HepG2 (cell line): ENCODE results near the gene PEAK3. TPM values are rescaled to one million over a fixed set of nuclear protein-coding genes. Genes with fewer than 3 reads are reported as not detected.

Source experiments
- MAFG ChIP-seq: sonication (generic); formaldehyde crosslinking; IDR thresholded peaks from 2 replicates; pipeline ENCODE4 v1.5.1; 2020; ENCODE audit warnings: mild to moderate bottlenecking, missing genetic modification reagents
- MATR3 ChIP-seq: sonication (generic); formaldehyde crosslinking; IDR thresholded peaks from 2 replicates; pipeline ENCODE4 v1.4.0; 2020; ENCODE audit warnings: missing genetic modification reagents
- MTF1 ChIP-seq: sonication (generic); formaldehyde crosslinking; IDR thresholded peaks from 2 replicates; pipeline ENCODE4 v1.5.0; 2020; ENCODE audit warnings: missing genetic modification reagents
- SATB2 ChIP-seq: sonication (generic); formaldehyde crosslinking; IDR thresholded peaks from 2 replicates; pipeline ENCODE4 v1.5.0; 2020; ENCODE audit warnings: missing genetic modification reagents
- SP2 ChIP-seq: sonication (generic); formaldehyde crosslinking; IDR thresholded peaks from 2 replicates; pipeline ENCODE4 v1.5.1; 2020; ENCODE audit warnings: mild to moderate bottlenecking, missing genetic modification reagents
- TGIF2 ChIP-seq: IDR thresholded peaks from 2 replicates; pipeline ENCODE4 v1.6.1; 2016; ENCODE audit warnings: control low read depth, missing compliant biosample characterization
- ZNF224 ChIP-seq: sonication (generic); formaldehyde crosslinking; IDR thresholded peaks from 2 replicates; pipeline ENCODE4 v1.5.0; 2020; ENCODE audit warnings: mild to moderate bottlenecking, missing genetic modification reagents
- ZNF33A ChIP-seq: sonication (generic); formaldehyde crosslinking; IDR thresholded peaks from 2 replicates; pipeline ENCODE4 v1.5.1; 2020; ENCODE audit warnings: missing genetic modification reagents, mild to moderate bottlenecking, moderate library complexity, borderline replicate concordance
- ZNF570 ChIP-seq: sonication (generic); formaldehyde crosslinking; IDR thresholded peaks from 2 replicates; pipeline ENCODE4 v1.4.0; 2020; ENCODE audit warnings: mild to moderate bottlenecking, missing genetic modification reagents, borderline replicate concordance
- polyA plus RNA-seq, 8 experiments: library from polyadenylated mRNA; depleted of rRNA in 3 of 8; stranded (reverse) in 7 of 8; unstranded in 1 of 8; fragments of >200 nt; fragmentation: Illumina TruSeq in 4 of 8; extraction: Trizol in 4 of 8; gene quantifications; 2 replicates each; pipeline versions ENCODE4 v1.2.1 to v1.2.3, GENCODE V29; 2011 to 2016; ENCODE audit warnings: low read depth in 4 of 8, missing spikeins in 1 of 8, mixed read lengths in 1 of 8; ENCODE audit not compliant: insufficient read depth in 1 of 8
- total RNA-seq, 5 experiments: library from RNA; depleted of rRNA; stranded (reverse); fragments of >200 nt; fragmentation: Illumina TruSeq; extraction: Trizol; gene quantifications; 2 replicates each; pipeline ENCODE4 v1.2.3, GENCODE V29; 2016; ENCODE audit warnings: low read depth in 1 of 5
- TF ChIP-seq, protein P1 (sequence below): sonication (generic); formaldehyde crosslinking; conservative IDR thresholded peaks from 2 replicates; pipeline ENCODE4 v1.4.0; 2020; ENCODE audit warnings: mild to moderate bottlenecking, missing genetic modification reagents, moderate library complexity
- TF ChIP-seq, protein P2 (sequence below): sonication (generic); formaldehyde crosslinking; conservative IDR thresholded peaks from 2 replicates; pipeline ENCODE4 v1.8.0; 2022; ENCODE audit warnings: low read depth, missing genetic modification reagents
- TF ChIP-seq, protein P3 (sequence below), 2 experiments: sonication (generic) in 1 of 2; formaldehyde crosslinking in 1 of 2; IDR thresholded peaks; 2 replicates each; pipeline versions ENCODE4 v1.4.0 to v1.6.1; 2016 to 2020; ENCODE audit warnings: borderline replicate concordance in 1 of 2, low read depth in 1 of 2, mild to moderate bottlenecking in 1 of 2, missing genetic modification reagents in 1 of 2
- TF ChIP-seq, protein P4 (sequence below): sonication (generic); formaldehyde crosslinking; IDR thresholded peaks from 2 replicates; pipeline ENCODE4 v1.5.0; 2020; ENCODE audit warnings: missing genetic modification reagents
- TF ChIP-seq, protein P5 (sequence below): sonication (generic); formaldehyde crosslinking; conservative IDR thresholded peaks from 2 replicates; pipeline ENCODE4 v1.4.0; 2020; ENCODE audit warnings: missing genetic modification reagents

Gene PEAK3
- total and polyA plus RNA-seq, 2 of the 13 experiments (the other 11 are each of a cell fraction or from before 2014, with no cell fraction given) = not detected

DNA sequence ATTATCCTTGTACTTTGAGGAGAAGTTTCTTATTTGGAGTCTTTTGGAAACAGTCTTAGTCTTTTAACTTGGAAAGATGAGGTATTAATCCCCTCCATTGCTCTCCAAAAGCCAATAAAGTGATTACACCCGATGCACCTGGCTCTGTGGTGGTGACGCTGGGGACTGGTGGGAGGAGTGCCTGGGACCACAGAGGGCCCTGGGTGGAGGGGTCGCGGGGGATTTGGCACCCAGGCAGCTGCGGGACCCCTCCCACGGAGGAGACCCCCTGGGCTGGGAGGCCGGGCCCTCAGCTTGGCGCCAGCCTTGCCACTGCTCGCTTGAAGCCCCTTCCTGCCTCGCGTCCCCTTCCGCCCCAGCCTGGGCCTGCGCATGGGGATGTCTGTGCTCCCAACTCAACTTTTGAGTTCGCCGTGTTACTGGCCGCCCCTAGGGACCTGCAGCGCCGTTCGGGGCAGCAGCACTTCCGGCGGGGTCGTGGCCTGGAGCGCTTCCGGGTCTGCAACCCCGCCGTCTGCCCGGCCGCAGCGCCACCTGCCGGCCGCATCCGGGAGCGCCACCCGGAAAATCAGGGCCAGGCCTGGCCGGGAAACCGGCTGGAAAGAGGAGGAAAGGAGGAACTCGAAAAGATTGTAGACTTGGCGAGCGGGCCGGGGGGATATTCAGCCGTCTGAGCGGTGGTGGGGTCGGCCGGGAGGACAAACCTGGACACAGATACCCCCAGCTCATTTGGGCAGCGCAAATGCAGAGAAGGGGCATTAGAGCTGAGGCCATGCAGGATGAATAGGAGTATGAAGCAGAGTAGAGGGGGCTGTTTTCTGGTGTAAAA lies 8.4 kb downstream of the PEAK3 start (continued):
- TF ChIP-seq, protein P1, sequence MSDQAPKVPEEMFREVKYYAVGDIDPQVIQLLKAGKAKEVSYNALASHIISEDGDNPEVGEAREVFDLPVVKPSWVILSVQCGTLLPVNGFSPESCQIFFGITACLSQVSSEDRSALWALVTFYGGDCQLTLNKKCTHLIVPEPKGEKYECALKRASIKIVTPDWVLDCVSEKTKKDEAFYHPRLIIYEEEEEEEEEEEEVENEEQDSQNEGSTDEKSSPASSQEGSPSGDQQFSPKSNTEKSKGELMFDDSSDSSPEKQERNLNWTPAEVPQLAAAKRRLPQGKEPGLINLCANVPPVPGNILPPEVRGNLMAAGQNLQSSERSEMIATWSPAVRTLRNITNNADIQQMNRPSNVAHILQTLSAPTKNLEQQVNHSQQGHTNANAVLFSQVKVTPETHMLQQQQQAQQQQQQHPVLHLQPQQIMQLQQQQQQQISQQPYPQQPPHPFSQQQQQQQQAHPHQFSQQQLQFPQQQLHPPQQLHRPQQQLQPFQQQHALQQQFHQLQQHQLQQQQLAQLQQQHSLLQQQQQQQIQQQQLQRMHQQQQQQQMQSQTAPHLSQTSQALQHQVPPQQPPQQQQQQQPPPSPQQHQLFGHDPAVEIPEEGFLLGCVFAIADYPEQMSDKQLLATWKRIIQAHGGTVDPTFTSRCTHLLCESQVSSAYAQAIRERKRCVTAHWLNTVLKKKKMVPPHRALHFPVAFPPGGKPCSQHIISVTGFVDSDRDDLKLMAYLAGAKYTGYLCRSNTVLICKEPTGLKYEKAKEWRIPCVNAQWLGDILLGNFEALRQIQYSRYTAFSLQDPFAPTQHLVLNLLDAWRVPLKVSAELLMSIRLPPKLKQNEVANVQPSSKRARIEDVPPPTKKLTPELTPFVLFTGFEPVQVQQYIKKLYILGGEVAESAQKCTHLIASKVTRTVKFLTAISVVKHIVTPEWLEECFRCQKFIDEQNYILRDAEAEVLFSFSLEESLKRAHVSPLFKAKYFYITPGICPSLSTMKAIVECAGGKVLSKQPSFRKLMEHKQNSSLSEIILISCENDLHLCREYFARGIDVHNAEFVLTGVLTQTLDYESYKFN = peak; percentile 31
- TF ChIP-seq, protein P2, sequence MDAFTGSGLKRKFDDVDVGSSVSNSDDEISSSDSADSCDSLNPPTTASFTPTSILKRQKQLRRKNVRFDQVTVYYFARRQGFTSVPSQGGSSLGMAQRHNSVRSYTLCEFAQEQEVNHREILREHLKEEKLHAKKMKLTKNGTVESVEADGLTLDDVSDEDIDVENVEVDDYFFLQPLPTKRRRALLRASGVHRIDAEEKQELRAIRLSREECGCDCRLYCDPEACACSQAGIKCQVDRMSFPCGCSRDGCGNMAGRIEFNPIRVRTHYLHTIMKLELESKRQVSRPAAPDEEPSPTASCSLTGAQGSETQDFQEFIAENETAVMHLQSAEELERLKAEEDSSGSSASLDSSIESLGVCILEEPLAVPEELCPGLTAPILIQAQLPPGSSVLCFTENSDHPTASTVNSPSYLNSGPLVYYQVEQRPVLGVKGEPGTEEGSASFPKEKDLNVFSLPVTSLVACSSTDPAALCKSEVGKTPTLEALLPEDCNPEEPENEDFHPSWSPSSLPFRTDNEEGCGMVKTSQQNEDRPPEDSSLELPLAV = no peak
- TF ChIP-seq ZNF570 (CRISPR knock-in tag) (no peak), MATR3 (CRISPR knock-in tag) (no peak), TGIF2 (CRISPR knock-in tag) (no peak), MTF1 (CRISPR knock-in tag) (no peak), ZNF224 (CRISPR knock-in tag) (no peak), ZNF33A (CRISPR knock-in tag) (peak; percentile 68; the same call in 1 of the 2 replicates), SP2 (CRISPR knock-in tag) (peak; percentile 42; the same call in 1 of the 2 replicates), SATB2 (no peak), MAFG (no peak)
- TF ChIP-seq, protein P3, sequence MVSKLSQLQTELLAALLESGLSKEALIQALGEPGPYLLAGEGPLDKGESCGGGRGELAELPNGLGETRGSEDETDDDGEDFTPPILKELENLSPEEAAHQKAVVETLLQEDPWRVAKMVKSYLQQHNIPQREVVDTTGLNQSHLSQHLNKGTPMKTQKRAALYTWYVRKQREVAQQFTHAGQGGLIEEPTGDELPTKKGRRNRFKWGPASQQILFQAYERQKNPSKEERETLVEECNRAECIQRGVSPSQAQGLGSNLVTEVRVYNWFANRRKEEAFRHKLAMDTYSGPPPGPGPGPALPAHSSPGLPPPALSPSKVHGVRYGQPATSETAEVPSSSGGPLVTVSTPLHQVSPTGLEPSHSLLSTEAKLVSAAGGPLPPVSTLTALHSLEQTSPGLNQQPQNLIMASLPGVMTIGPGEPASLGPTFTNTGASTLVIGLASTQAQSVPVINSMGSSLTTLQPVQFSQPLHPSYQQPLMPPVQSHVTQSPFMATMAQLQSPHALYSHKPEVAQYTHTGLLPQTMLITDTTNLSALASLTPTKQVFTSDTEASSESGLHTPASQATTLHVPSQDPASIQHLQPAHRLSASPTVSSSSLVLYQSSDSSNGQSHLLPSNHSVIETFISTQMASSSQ (IDR thresholded peaks at IDR 0.05; ENCODE audit: low read depth) = no peak
- TF ChIP-seq, protein P3 (CRISPR knock-in tag; IDR thresholded peaks at IDR 0.05; ENCODE audit: borderline replicate concordance) = peak; percentile 53; the same call in 1 of the 2 replicates
- TF ChIP-seq, protein P4, sequence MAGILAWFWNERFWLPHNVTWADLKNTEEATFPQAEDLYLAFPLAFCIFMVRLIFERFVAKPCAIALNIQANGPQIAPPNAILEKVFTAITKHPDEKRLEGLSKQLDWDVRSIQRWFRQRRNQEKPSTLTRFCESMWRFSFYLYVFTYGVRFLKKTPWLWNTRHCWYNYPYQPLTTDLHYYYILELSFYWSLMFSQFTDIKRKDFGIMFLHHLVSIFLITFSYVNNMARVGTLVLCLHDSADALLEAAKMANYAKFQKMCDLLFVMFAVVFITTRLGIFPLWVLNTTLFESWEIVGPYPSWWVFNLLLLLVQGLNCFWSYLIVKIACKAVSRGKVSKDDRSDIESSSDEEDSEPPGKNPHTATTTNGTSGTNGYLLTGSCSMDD (CRISPR knock-in tag) = no peak
- TF ChIP-seq, protein P5, sequence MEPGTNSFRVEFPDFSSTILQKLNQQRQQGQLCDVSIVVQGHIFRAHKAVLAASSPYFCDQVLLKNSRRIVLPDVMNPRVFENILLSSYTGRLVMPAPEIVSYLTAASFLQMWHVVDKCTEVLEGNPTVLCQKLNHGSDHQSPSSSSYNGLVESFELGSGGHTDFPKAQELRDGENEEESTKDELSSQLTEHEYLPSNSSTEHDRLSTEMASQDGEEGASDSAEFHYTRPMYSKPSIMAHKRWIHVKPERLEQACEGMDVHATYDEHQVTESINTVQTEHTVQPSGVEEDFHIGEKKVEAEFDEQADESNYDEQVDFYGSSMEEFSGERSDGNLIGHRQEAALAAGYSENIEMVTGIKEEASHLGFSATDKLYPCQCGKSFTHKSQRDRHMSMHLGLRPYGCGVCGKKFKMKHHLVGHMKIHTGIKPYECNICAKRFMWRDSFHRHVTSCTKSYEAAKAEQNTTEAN (CRISPR knock-in tag) = no peak; the same call in 1 of the 2 replicates
